Colonic mucosa (tissue), 4 donors: ENCODE data around the gene TMEM163. TPM values are rescaled to one million over a fixed set of nuclear protein-coding genes. Genes with fewer than 3 reads are reported as not detected.

Experiments
- DNase-seq: peaks from one replicate; pipeline ENCODE4 v3.0.0-alpha.2; 2020
- H3K27ac ChIP-seq: fragments of 200-600 bp; one replicate; pipeline ENCODE4 v1.8.0; 2021
- H3K27me3 ChIP-seq: fragments of 200-600 bp; one replicate; pipeline ENCODE4 v1.8.0; 2021
- H3K36me3 ChIP-seq: fragments of 200-600 bp; one replicate; pipeline ENCODE4 v1.8.0; 2021
- H3K4me1 ChIP-seq: fragments of 200-600 bp; one replicate; pipeline ENCODE4 v1.8.0; 2021; ENCODE audit warnings: mild to moderate bottlenecking
- H3K4me3 ChIP-seq: fragments of 200-600 bp; one replicate; pipeline ENCODE4 v1.8.0; 2021
- H3K9ac ChIP-seq, 2 donors: one replicate each; pipeline ENCODE4 v1.7.0; 2013; ENCODE audit warnings: control low read depth in 2 of 2, low read depth in 2 of 2, low read length in 2 of 2
- H3K9me3 ChIP-seq: fragments of 200-600 bp; one replicate; pipeline ENCODE4 v1.8.0; 2021
- intact Hi-C: fragments of 100-400 bp; cut with DNase I; formaldehyde crosslinking; loops from one replicate; pipeline ENCODE4 v1.14.1; 2022
- total RNA-seq, 2 donors: library from RNA; stranded (reverse); fragmentation: NEBNext Ultra II Directional in 1 of 2; extraction: Animal tissue kit (Norgen Biotek cat#: 25700) in 1 of 2; gene quantifications; one replicate each; pipeline ENCODE4 v1.2.1, GENCODE V29; 2021
- TF ChIP-seq, protein P1 (sequence below): fragments of 200-600 bp; IDR thresholded peaks from one replicate; pipeline ENCODE4 v1.8.0; 2022; ENCODE audit warnings: antibody characterized with exemption, mild to moderate bottlenecking
- donor health status: healthy.
- donor health status: DM: no; HTN: no; CAD: no.
- donor health status: DM: no; HTN: no; CAD: no.

TMEM163 gene
- total RNA-seq, 2 donors from 2014 or later, result 0.29 TPM; not detected in 1

DNA sequence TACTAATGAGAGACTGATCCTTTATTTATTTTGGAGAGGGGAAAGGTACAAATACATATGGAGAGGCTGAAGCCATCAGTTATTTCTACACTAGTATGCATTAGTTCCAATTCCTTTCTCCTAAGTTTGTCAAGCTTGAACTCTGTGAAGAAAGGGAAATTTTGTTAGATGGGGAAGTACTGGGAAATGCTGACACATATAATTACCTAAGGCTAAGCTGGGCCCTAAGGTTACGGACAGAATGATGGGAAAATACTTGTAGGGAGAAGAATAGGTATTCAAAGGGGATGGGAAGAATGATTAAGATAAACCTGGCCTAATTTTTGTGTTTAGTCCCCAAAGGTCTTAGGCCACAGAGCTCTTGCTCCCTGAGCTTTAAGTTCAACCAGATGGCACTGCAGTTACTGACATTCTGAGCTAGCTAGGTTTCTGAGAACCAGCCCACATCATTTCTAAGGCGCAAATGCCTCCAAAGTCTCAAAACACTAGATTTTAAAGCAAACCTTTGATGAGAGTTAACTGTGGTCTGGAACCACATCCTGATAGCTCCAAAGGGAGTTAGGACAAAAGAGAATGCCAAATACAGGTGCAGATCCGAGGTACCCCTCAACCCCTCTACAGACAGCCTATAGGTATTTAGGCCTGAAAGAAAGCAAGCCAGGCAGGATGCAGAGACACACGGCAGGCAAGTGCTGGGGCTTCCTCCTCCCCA is 2.7 kb downstream of the TMEM163 start:
- intact Hi-C loops, result no loop called here
- Histone ChIP-seq H3K9me3 (no peaks in the 10 kb centered on the region), H3K4me3 (no peak overlapping the region), H3K36me3 (no peaks in the 10 kb centered on the region), H3K4me1 (peaks cover 9% of the 10 kb centered on the region), H3K9ac (no peak overlapping the region), H3K27me3 (peaks cover 43% of the 10 kb centered on the region), H3K27ac (no peak overlapping the region)
- DNase-seq, result no peak
- TF ChIP-seq, protein P1, sequence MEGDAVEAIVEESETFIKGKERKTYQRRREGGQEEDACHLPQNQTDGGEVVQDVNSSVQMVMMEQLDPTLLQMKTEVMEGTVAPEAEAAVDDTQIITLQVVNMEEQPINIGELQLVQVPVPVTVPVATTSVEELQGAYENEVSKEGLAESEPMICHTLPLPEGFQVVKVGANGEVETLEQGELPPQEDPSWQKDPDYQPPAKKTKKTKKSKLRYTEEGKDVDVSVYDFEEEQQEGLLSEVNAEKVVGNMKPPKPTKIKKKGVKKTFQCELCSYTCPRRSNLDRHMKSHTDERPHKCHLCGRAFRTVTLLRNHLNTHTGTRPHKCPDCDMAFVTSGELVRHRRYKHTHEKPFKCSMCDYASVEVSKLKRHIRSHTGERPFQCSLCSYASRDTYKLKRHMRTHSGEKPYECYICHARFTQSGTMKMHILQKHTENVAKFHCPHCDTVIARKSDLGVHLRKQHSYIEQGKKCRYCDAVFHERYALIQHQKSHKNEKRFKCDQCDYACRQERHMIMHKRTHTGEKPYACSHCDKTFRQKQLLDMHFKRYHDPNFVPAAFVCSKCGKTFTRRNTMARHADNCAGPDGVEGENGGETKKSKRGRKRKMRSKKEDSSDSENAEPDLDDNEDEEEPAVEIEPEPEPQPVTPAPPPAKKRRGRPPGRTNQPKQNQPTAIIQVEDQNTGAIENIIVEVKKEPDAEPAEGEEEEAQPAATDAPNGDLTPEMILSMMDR, result no peak

- intact Hi-C loops, result no loop called here
- DNase-seq, result no peak
- Histone ChIP-seq H3K4me1 (peaks cover 9% of the 10 kb centered on the region), H3K9me3 (no peaks in the 10 kb centered on the region), H3K4me3 (no peak overlapping the region), H3K9ac (no peak overlapping the region), H3K27me3 (peaks cover 28% of the 10 kb centered on the region), H3K36me3 (no peaks in the 10 kb centered on the region), H3K27ac (no peak overlapping the region)
- TF ChIP-seq, protein P1, result no peak
Observed at GRCh38 chr2:134714228-134714627, 4.6 kb downstream of the TMEM163 start.

- Histone ChIP-seq H3K27ac (no peak overlapping the region), H3K9ac (no peak overlapping the region), H3K27me3 (peaks cover 26% of the 10 kb centered on the region), H3K9me3 (no peaks in the 10 kb centered on the region), H3K4me3 (no peak overlapping the region), H3K36me3 (no peaks in the 10 kb centered on the region), H3K4me1 (peaks cover 9% of the 10 kb centered on the region)
- DNase-seq, result no peak
- intact Hi-C loops, result no loop called here
- TF ChIP-seq, protein P1, result no peak
Observed at GRCh38 chr2:134713606-134714005, 5.2 kb downstream of the TMEM163 start.

- TF ChIP-seq, protein P1, result no peak
- intact Hi-C loops, result no loop called here
- no peaks in the 10 kb centered on the region for H3K9me3 ChIP-seq
- DNase-seq, result no peak
- H3K27ac ChIP-seq, result no peak overlapping the region
- H3K4me3 ChIP-seq, result no peak overlapping the region
- H3K27me3 ChIP-seq, result peaks cover 22% of the 10 kb centered on the region
- no peak overlapping the region for H3K9ac ChIP-seq
- H3K36me3 ChIP-seq, result no peaks in the 10 kb centered on the region
- H3K4me1 ChIP-seq, result peaks cover 7% of the 10 kb centered on the region
Observed at GRCh38 chr2:134713176-134713575, 5.6 kb downstream of the TMEM163 start.

- no peak for DNase-seq
- intact Hi-C loops, result no loop called here
- Histone ChIP-seq H3K4me3 (no peak overlapping the region), H3K4me1 (peaks cover 3% of the 10 kb centered on the region), H3K27ac (no peak overlapping the region), H3K9ac (no peak overlapping the region), H3K36me3 (no peaks in the 10 kb centered on the region), H3K9me3 (no peaks in the 10 kb centered on the region), H3K27me3 (peaks cover 17% of the 10 kb centered on the region)
- TF ChIP-seq, protein P1, result no peak
Observed at GRCh38 chr2:134712736-134713135, 6.1 kb downstream of the TMEM163 start.
